Kidney (tissue), 14 donors: Measurements from ENCODE around the gene HKDC1. TPM values are rescaled to one million over a fixed set of nuclear protein-coding genes. Genes with fewer than 3 reads are reported as not detected.
A peak's percentile ranks its signal among the peaks of the same experiment; 100 is the strongest.

ENCODE experiments used
- DNase-seq, 5 donors: peaks; one replicate each; pipeline ENCODE4 v3.0.0-alpha.2; 2013 to 2020
- FAIRE-seq: peaks from 2 replicates; lab custom pipeline; 2012; peaks lifted over from hg19 to GRCh38; lab: Jason Lieb, UNC
- H3K27ac ChIP-seq, 2 donors: one replicate each; pipeline ENCODE4 v1.7.0; 2013; ENCODE audit warnings: low read depth in 2 of 2, low read length in 2 of 2, inconsistent platforms in 1 of 2
- H3K27me3 ChIP-seq: one replicate; pipeline ENCODE4 v1.7.1; 2013; ENCODE audit warnings: low read length, inconsistent platforms; ENCODE audit not compliant: control insufficient read depth, insufficient read depth
- H3K36me3 ChIP-seq, 3 donors: one replicate each; pipeline versions ENCODE4 v1.7.0 to v1.7.1; 2013; ENCODE audit warnings: low read length in 3 of 3, control low read depth in 1 of 3, inconsistent platforms in 1 of 3; ENCODE audit not compliant: insufficient read depth in 3 of 3, control insufficient read depth in 2 of 3
- H3K4me1 ChIP-seq, 3 donors: one replicate each; pipeline versions ENCODE4 v1.7.0 to v1.7.1; 2013; ENCODE audit warnings: low read length in 3 of 3, inconsistent platforms in 1 of 3, low read depth in 1 of 3; ENCODE audit not compliant: control insufficient read depth in 2 of 3, insufficient read depth in 2 of 3
- H3K4me3 ChIP-seq, 3 donors: one replicate each; pipeline versions ENCODE4 v1.7.0 to v1.8.1; 2013; ENCODE audit warnings: low read length in 3 of 3, control low read depth in 1 of 3, inconsistent platforms in 1 of 3
- H3K9ac ChIP-seq, 3 donors: one replicate each; pipeline versions ENCODE4 v1.7.0 to v1.7.1; 2013; ENCODE audit warnings: low read length in 3 of 3, control low read depth in 1 of 3, inconsistent platforms in 1 of 3
- H3K9me3 ChIP-seq, 3 donors: one replicate each; pipeline versions ENCODE4 v1.7.0 to v1.7.1; 2013; ENCODE audit warnings: low read length in 3 of 3, control low read depth in 1 of 3, inconsistent platforms in 1 of 3; ENCODE audit not compliant: control insufficient read depth in 2 of 3, insufficient read depth in 1 of 3
- intact Hi-C: fragments of 100-400 bp; cut with DNase I; formaldehyde crosslinking; loops from one replicate; pipeline ENCODE4 v1.11.1; 2022
- polyA plus RNA-seq: library from polyadenylated mRNA; stranded (reverse); fragments of 350-450 nt; fragmentation: Illumina TruSeq; extraction: RNeasy Lipid Tissue Mini Kit (QIAGEN cat#74804); gene quantifications from one replicate; pipeline ENCODE4 v1.2.3, GENCODE V29; 2014; ENCODE audit warnings: low read depth, low replicate concordance; ENCODE audit not compliant: insufficient read depth
- total RNA-seq: library from RNA; stranded (reverse); fragmentation: NEBNext Ultra II Directional; extraction: Animal tissue kit (Norgen Biotek cat#: 25700); gene quantifications from one replicate; pipeline ENCODE4 v1.2.1, GENCODE V29; 2021
- TF ChIP-seq, protein P1 (sequence below): IDR thresholded peaks from 3 replicates; pipeline ENCODE4 v1.5.1; 2012; ENCODE audit warnings: mild to moderate bottlenecking, moderate library complexity, borderline replicate concordance; ENCODE audit not compliant: insufficient read depth; ENCODE audit errors: extremely low read depth
- donor health status: control.
- donor health status: control.
- donor health status: control.
- donor health status: control.
- donor health status: control.
- donor health status: DM: yes; HTN: yes; CAD: no.
- donor health status: Normal renal cell carcinoma (clear cell type).

HKDC1 gene
- total and polyA plus RNA-seq, 2 donors from 2014 or later = 8.3 to 27.4 TPM

- H3K27me3 ChIP-seq = no peaks in the 10 kb centered on the region
- intact Hi-C loops = no loop called here
- H3K27ac ChIP-seq = peak overlapping the region; percentile 95
- H3K36me3 ChIP-seq = peaks cover 3 to 7% (median 5%) of the 10 kb centered on the region in 3 donors
- H3K4me1 ChIP-seq = peaks cover 2 to 15% (median 8%) of the 10 kb centered on the region in 3 donors
- no peak for FAIRE-seq
- H3K9me3 ChIP-seq = no peaks in the 10 kb centered on the region
- peak overlapping the region; percentile 93 to 99 (median 97) for H3K4me3 ChIP-seq
- TF ChIP-seq, protein P1, sequence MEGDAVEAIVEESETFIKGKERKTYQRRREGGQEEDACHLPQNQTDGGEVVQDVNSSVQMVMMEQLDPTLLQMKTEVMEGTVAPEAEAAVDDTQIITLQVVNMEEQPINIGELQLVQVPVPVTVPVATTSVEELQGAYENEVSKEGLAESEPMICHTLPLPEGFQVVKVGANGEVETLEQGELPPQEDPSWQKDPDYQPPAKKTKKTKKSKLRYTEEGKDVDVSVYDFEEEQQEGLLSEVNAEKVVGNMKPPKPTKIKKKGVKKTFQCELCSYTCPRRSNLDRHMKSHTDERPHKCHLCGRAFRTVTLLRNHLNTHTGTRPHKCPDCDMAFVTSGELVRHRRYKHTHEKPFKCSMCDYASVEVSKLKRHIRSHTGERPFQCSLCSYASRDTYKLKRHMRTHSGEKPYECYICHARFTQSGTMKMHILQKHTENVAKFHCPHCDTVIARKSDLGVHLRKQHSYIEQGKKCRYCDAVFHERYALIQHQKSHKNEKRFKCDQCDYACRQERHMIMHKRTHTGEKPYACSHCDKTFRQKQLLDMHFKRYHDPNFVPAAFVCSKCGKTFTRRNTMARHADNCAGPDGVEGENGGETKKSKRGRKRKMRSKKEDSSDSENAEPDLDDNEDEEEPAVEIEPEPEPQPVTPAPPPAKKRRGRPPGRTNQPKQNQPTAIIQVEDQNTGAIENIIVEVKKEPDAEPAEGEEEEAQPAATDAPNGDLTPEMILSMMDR = no peak
- peak in 1 of 5 donors; percentile 57 for DNase-seq
- peak overlapping the region; percentile 92 to 99 (median 97) for H3K9ac ChIP-seq
These were observed 39.5 kb upstream of the HKDC1 start for GRCh38 chr10:69180525-69181204.

- Histone ChIP-seq H3K27me3 (no peaks in the 10 kb centered on the region), H3K4me3 (peak overlapping the region; percentile 93 to 99 (median 97)), H3K9me3 (no peaks in the 10 kb centered on the region), H3K9ac (peak overlapping the region in 1 of 3 donors; percentile 92), H3K36me3 (peaks cover 3 to 15% (median 5%) of the 10 kb centered on the region in 3 donors), H3K4me1 (peaks cover 2 to 15% (median 8%) of the 10 kb centered on the region in 3 donors), H3K27ac (no peak overlapping the region)
- no peak for FAIRE-seq
- intact Hi-C loops = no loop called here
- DNase-seq = no peak
- TF ChIP-seq, protein P1 = no peak
These were observed 38.7 kb upstream of the HKDC1 start for GRCh38 chr10:69181433-69181832.

DNA sequence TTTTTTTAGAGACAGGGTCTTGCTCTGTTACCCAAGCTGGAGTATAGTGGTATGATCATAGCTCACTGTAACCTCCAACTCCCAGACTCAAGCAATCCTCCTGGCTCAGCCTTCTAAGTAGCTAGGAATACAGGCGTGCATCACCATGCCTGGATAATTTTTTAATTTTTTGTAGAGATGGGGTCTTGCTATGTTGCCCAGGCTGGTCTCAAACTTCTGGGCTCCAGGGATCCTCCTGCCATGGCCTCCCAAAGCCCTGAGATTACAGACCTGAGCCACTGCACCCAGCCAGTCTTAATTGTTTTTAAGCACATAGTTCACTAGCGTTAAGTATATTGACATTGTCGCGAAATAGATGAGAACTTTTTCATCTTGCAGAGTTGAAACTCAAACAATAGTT, 38.1 kb upstream of the HKDC1 start:
- Histone ChIP-seq H3K4me1 (peaks cover 2 to 15% (median 8%) of the 10 kb centered on the region in 3 donors), H3K36me3 (peaks cover 3 to 20% (median 5%) of the 10 kb centered on the region in 3 donors), H3K27ac (no peak overlapping the region), H3K4me3 (no peak overlapping the region), H3K27me3 (no peaks in the 10 kb centered on the region), H3K9ac (no peak overlapping the region), H3K9me3 (no peaks in the 10 kb centered on the region)
- intact Hi-C loops = no loop called here
- DNase-seq (no peak), FAIRE-seq (no peak)
- TF ChIP-seq, protein P1 = no peak
